Activated CD4-positive, CD25-positive, alpha-beta regulatory T cell treated with anti-CD3 and anti-CD28 coated beads, Interleukin-2, amount 50 U/mL, for 16 hours (primary cell): ENCODE data around the gene GALNT13.

Source experiments
- DNase-seq: peaks from one replicate; pipeline ENCODE4 v3.0.0-alpha.2; 2020; ENCODE audit warnings: low read depth, low spot score

Gene GALNT13

DNA sequence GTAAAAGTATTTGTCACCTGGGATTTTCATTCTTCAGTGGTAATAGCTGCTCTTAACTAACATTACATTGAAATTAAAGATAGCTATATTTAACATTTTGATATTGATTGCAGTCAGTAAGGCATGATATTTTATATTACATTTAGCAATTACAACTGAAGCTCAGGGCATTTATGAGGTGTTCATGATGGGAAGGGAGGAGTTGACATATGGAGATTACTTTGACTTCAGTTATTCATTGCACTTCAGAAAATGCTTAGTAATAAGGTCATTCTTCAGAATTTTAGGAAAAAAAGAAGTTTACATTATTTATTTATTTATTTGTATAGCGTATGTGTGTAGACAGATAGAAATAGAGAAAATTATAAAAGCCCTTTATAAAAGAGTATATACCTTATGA is 352.0 kb downstream of the GALNT13 start:
- DNase-seq = no peak

GRCh38 chr2:154226931-154227330 is 355.2 kb downstream of the GALNT13 start:
- DNase-seq = no peak

DNA sequence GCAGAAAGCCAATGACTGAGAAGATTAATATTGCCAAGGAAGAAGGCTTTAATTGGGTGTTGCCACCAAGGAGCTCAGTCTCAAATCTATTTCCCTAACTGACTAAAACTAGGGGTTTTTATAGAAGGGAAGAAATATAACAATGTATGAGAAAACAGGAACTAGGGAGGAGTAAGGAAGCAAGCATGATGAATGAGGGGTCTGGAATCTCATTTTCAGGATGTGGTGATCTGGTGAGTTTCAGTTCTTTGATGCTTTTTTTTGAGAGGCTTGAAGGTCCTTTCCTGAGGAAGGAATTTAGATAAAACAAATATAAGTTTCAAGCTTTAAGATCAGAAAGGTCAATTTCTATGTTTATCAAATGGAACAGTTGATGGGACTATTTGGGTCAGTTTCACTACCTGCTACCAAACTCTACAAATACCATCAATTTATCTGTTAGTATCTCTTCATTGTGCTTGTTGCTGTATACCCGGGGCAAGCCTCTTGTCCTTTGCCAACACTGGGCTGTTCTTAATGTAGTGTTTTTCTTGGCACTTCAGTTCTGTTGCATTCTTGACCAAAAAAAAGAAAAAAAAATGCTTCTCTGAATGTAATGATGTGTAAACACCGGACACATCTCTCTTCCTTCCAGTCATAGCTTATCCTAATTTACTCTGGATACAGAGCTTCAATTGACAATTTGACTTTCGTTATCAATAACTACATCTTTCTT is 357.0 kb downstream of the GALNT13 start:
- no peak for DNase-seq

DNA sequence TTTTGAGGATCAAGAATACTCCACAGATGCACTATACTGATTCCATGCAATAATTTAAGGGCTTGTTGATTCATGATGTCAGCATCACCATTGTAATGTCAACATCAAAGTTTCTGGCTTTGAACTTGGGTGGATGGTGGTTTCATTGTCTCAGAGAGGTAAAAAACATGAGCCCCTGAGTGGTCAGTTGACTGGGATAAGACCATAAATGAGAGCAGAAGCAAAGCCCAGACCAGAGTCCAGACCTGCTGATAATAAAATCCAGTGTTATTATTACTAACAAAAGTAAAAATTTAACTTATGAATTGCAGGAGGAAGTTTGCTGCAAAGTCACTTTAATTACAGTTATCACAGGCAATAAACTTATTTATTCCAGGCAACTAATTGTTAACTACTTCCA is 358.2 kb downstream of the GALNT13 start:
- DNase-seq = no peak

DNA sequence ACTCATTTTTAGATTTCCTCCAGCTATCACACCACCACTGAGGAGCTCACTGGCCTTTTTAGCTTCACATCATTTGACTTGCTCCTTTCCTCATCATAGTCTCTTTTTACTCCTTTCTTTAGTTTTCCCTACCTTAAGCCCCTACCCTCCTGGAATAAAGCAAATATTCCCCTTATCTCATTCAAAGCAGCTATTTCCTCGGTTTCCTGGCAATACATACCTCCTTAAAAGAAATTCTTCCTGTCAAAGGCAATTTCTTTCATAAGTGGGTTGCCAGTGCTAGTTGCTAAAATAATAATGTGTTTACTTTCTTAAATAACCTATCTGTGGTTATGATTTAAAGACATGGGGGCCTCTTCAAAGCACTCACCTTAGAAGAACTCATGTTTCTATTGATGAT is 359.3 kb downstream of the GALNT13 start:
- DNase-seq = no peak

- no peak for DNase-seq
Observed at GRCh38 chr2:154233231-154233630, 361.5 kb downstream of the GALNT13 start.

DNA sequence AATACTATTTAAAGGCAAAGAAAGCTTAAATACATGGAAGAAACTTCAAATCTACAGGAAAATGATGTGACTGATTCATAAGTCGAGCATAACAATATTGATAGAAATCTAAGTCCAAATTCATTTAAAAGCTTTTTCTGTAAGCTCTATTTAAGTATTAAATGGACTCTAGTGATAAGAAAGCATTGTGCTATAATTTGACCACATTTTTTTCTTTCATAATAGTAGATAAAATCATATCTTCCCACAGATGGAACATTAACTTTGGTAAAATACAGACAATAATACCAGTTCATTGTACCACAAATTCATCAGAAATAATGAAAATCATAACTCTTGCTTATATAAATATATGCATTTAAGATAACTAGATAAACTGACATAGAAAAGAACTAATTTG is 366.5 kb downstream of the GALNT13 start:
- DNase-seq = no peak

- DNase-seq = no peak
Observed at GRCh38 chr2:154240316-154240715, 368.6 kb downstream of the GALNT13 start.

DNA sequence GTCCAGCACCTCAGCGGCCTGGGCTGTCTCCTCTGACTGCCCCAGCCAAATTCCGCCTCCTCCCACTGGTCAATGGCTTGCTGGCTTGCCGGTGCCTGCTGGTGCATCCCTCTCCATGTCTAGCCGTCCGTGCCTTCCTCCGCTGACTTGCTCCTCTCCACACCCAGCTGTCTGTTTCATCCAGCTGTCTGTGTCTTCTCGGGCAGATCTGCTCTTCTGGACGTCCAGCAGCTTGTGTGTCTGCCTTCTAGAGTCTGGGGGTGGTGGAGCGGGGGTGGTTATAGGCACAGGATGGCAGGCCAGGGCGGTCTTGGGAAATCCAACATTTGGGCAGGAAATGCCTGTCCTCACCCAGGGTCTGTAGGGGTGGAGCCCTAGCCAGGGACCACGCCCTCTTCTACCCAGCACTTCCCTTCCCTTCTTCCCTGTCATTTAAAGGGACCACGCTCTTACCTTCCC is 369.2 kb downstream of the GALNT13 start:
- no peak for DNase-seq

DNA sequence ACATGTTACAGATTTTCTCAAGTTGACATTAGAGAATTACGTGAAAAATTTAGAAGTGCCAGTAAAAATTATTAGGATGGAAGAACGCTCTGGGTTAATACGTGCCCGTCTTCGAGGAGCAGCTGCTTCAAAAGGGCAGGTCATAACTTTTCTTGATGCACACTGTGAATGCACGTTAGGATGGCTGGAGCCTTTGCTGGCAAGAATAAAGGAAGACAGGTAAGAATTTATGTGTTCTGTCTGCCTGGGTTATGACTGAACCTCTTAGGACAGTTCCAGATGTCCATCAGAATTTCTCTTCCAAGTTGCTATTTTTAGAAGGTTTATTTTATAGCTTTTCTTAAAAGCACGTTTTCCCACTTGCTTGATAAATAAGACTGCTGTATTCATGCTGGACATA is 371.0 kb downstream of the GALNT13 start:
- DNase-seq = no peak

- no peak for DNase-seq
Observed at GRCh38 chr2:154243685-154244084, 372.0 kb downstream of the GALNT13 start.

- no peak for DNase-seq
Observed at GRCh38 chr2:154244932-154245331, 373.2 kb downstream of the GALNT13 start.

- no peak for DNase-seq
Observed at GRCh38 chr2:154247503-154247902, 375.8 kb downstream of the GALNT13 start.

DNA sequence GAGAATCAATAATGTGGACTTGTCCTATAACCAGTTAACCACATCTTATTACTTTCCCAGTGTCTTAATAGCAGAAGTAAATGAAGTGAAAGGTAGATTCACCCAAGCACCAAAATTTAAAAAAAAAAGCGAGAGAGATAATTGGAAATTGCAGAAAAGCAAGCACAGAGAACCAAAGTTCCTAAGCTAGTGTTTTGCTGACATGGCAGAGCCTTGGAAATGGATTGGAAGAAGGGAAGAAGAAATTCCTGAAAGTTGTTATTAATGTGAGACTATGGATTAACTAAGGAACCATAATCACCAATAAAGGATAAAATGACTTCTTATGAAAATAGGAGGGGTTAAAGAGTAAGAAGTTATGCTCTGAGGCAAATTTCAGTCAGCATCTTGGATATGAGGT is 384.4 kb downstream of the GALNT13 start:
- DNase-seq = no peak

- no peak for DNase-seq
Observed at GRCh38 chr2:154259030-154259429, 387.3 kb downstream of the GALNT13 start.

DNA sequence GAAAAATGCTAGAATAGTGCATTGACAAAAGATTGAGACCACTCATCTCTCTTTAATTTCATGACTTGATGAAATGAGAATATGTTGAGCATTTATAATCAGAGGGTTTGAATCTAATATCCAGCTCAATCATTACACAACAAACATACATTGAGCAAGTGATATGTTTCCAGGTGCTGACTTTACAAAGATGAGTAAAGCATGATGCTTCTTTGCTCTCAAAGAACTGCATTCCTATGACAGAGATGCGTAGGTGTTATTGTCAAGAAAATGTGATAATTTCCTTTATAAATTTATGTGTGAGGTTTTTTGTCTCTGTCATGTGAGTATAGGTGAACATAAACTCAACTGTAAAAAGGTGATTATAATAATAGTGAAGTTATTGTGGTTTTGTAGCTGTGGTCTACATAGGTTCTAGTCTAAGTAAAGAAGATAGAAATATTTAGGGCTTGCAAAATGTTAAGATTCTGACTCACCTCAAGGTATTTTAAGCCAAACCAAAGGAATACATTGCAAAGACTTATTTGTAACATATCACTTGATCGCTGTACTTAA is 389.8 kb downstream of the GALNT13 start:
- no peak for DNase-seq

GRCh38 chr2:154263206-154263605 is 391.5 kb downstream of the GALNT13 start:
- no peak for DNase-seq

DNA sequence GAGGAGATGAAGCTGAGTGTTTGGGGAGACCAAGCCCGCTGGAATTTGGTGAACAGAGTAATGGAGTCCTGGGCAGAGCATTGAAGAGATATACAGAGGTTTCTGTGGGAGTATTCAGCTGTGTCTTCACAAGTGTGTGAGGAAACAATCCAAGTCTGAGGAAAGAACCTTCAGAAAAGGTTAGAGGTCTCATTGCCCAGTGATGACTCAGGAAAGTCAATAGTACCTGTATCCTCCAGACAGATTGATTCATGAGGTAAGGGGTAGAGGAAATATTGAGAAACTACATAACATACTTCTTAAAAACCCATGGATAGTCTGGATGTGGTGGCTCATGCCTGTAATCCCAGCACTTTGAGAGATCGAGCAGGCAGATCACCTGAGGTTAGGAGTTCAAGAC is 392.3 kb downstream of the GALNT13 start:
- no peak for DNase-seq

DNA sequence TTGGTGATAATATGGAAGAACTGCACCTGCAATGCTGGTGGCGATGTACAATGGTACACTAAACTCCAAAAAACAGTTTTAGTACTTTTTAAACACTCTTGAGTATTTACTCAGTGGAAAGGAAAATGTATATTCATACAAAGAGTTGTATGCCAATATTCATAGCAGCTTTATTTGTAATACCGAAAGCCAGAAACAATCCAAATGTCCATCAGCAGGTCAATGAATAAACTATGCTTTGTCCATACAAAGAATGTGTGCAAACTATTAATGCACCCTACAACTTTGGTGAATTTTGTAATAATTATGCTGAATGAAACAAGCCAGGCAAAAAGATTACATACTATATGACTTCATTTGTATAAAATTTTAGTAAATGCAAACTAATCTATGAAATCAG is 396.3 kb downstream of the GALNT13 start:
- DNase-seq = no peak

DNA sequence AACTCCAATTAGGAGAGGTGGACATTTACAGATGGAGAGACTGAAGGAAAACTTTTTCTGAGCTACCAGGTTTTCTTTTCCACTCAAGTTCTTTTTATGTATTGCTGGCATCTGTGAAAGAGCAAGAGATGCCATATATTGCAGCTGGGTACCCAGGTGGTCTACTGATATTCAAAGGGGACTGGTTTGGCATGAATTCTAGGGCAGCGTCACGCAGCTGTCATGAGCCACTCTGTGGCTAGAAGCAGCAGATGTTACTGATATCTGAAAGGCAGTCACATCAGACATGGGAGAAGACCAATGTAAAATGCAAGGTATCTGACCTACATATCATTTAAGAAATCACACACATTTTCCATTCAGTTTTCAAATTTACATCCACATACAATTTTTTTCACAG is 408.8 kb downstream of the GALNT13 start:
- DNase-seq = no peak

DNA sequence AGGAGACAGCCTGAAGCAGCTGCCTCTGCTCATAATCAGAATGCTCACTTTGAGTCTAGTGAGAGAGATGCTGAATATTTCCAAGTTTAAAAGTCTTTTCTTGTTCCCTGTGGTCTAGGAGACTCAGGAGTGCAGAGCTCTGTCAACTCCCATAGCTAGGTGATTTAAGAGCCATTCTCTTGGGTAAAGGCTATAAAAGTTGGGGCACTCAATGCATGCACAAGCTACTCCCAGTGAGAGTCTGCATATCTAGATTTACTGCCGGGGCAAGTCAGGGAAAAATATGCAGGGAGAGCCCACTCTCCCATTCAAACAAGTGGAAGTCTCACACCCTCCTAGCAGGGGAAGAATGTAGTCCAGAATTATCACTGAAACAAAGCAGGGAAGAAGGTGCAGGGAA is 418.1 kb downstream of the GALNT13 start:
- no peak for DNase-seq

DNA sequence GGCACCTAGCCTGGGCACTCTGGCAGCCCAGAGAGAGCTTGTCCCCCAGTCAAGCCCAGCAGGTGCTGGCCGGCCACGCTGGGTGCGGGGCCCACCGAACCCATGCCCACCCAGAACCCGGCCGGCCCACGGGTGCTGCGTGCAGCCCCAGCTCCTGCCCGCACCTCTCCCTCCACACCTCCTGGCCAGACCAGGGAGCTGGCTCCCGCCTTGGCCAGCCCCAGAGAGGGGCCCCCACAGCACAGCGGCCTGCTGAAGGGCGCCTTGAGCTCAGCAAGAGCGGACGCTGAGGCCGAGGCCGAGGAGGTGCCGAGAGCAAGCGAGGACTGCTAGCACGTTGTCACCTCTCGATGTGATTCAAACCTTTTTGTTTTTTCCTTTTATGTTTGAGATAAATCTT is 419.8 kb downstream of the GALNT13 start:
- no peak for DNase-seq

GRCh38 chr2:154291927-154292326 is 420.2 kb downstream of the GALNT13 start:
- no peak for DNase-seq

GRCh38 chr2:154293864-154294263 is 422.1 kb downstream of the GALNT13 start:
- no peak for DNase-seq
